GM23338 (cell line): Measurements from ENCODE around the gene EIF4G3. TPM values are rescaled to one million over a fixed set of nuclear protein-coding genes. Genes with fewer than 3 reads are reported as not detected.

Experiments
- ATAC-seq: fragments of 200-7000 bp; cut with Tn5 transposase; 3 replicates; pipeline ENCODE4 v1.9.1; 2020
- DNase-seq: peaks from one replicate; pipeline ENCODE4 v3.0.0-alpha.2; 2015; ENCODE audit warnings: low spot score
- H2AFZ ChIP-seq: fragments of 200-600 bp; sonication (generic); 2 replicates; pipeline ENCODE4 v1.8.0; 2016; ENCODE audit warnings: antibody characterized with exemption, mild to moderate bottlenecking, moderate library complexity
- H3F3A ChIP-seq: fragments of 200-600 bp; sonication (generic); replicated peaks from 2 replicates; pipeline ENCODE4 v1.8.0; 2017; ENCODE audit warnings: antibody characterized with exemption, mixed run types, low read depth
- H3K27ac ChIP-seq: fragments of 200-600 bp; sonication (generic); 2 replicates; pipeline ENCODE4 v1.6.1; 2016; ENCODE audit warnings: low read depth
- H3K27me3 ChIP-seq: fragments of 200-600 bp; sonication (generic); 2 replicates; pipeline ENCODE4 v1.8.0; 2016; ENCODE audit warnings: mild to moderate bottlenecking, mixed run types, moderate library complexity; ENCODE audit not compliant: insufficient read depth
- H3K36me3 ChIP-seq: fragments of 200-600 bp; sonication (generic); 2 replicates; pipeline ENCODE4 v1.8.0; 2016; ENCODE audit warnings: mild to moderate bottlenecking; ENCODE audit not compliant: insufficient read depth
- H3K4me1 ChIP-seq: fragments of 200-600 bp; sonication (generic); 2 replicates; pipeline ENCODE4 v1.8.0; 2016; ENCODE audit warnings: mild to moderate bottlenecking, moderate library complexity; ENCODE audit not compliant: insufficient read depth
- H3K4me2 ChIP-seq: fragments of 200-600 bp; sonication (generic); 2 replicates; pipeline ENCODE4 v1.7.1; 2017; ENCODE audit warnings: mixed run types
- H3K4me3 ChIP-seq: fragments of 200-600 bp; sonication (generic); 2 replicates; pipeline ENCODE4 v1.6.1; 2016; ENCODE audit warnings: mixed run types
- H3K79me2 ChIP-seq: fragments of 200-600 bp; sonication (generic); replicated peaks from 2 replicates; pipeline ENCODE4 v1.8.0; 2017; ENCODE audit warnings: mild to moderate bottlenecking; ENCODE audit not compliant: insufficient read depth
- H3K9me2 ChIP-seq: fragments of 200-600 bp; sonication (generic); 2 replicates; pipeline ENCODE4 v1.8.0; 2017; ENCODE audit not compliant: insufficient read depth
- H4K20me1 ChIP-seq: fragments of 200-600 bp; sonication (generic); replicated peaks from 2 replicates; pipeline ENCODE4 v1.8.0; 2017; ENCODE audit warnings: mild to moderate bottlenecking; ENCODE audit not compliant: insufficient read depth
- H3K27ac Mint-ChIP-seq: 2 replicates; pipeline ENCODE4 v1.8.0; 2020; ENCODE audit warnings: inconsistent platforms, mild to moderate bottlenecking, moderate library complexity, mixed read lengths
- H3K27me3 Mint-ChIP-seq: 3 replicates; pipeline ENCODE4 v1.8.0; 2022; ENCODE audit warnings: low read depth, mild to moderate bottlenecking, moderate library complexity, mixed read lengths, inconsistent platforms; ENCODE audit not compliant: insufficient read depth, poor library complexity
- H3K36me3 Mint-ChIP-seq: 3 replicates; pipeline ENCODE4 v1.8.0; 2021; ENCODE audit warnings: low read depth, mild to moderate bottlenecking, inconsistent platforms, moderate library complexity, mixed read lengths
- H3K4me1 Mint-ChIP-seq: 3 replicates; pipeline ENCODE4 v1.8.0; 2020; ENCODE audit warnings: mild to moderate bottlenecking, inconsistent platforms, mixed read lengths
- H3K4me3 Mint-ChIP-seq: 3 replicates; pipeline ENCODE4 v1.8.0; 2021; ENCODE audit warnings: moderate library complexity, mild to moderate bottlenecking, inconsistent platforms, mixed read lengths
- H3K9me3 Mint-ChIP-seq: 3 replicates; pipeline ENCODE4 v1.8.0; 2020; ENCODE audit warnings: moderate library complexity, mild to moderate bottlenecking, inconsistent platforms, mixed read lengths
- CREB1 ChIP-seq: fragments of 250-450 bp; sonication (Bioruptor Pico); IDR thresholded peaks from 2 replicates; pipeline ENCODE4 v1.5.0; 2020; ENCODE audit warnings: low read depth, mild to moderate bottlenecking, moderate library complexity
- CTCF ChIP-seq, 2 experiments: fragments of 200-600 bp in 1 of 2; sonication (generic) in 1 of 2; conservative IDR thresholded peaks; 2 replicates each; pipeline versions ENCODE4 v1.5.1 to v1.6.1; 2016 to 2017; ENCODE audit warnings: antibody characterized with exemption in 2 of 2, low read depth in 2 of 2, mild to moderate bottlenecking in 2 of 2, moderate library complexity in 1 of 2
- EZH2 ChIP-seq: fragments of 200-600 bp; sonication (generic); IDR thresholded peaks from one replicate; pipeline ENCODE4 v1.8.0; 2017; ENCODE audit warnings: antibody characterized with exemption, mild to moderate bottlenecking, low read depth; ENCODE audit not compliant: unreplicated experiment
- EZH2phosphoT487 ChIP-seq: fragments of 200-600 bp; sonication (generic); IDR thresholded peaks from one replicate; pipeline ENCODE4 v1.8.1; 2018; ENCODE audit warnings: antibody characterized with exemption; ENCODE audit not compliant: unreplicated experiment
- JUNB ChIP-seq: IDR thresholded peaks from one replicate; pipeline ENCODE4 v1.6.1; 2016; ENCODE audit warnings: antibody characterized with exemption; ENCODE audit not compliant: unreplicated experiment
- NANOG ChIP-seq: IDR thresholded peaks from 2 replicates; pipeline ENCODE4 v1.6.1; 2016; ENCODE audit warnings: antibody characterized with exemption, borderline replicate concordance
- REST ChIP-seq: IDR thresholded peaks from one replicate; pipeline ENCODE4 v1.6.1; 2018; ENCODE audit warnings: antibody characterized with exemption; ENCODE audit not compliant: unreplicated experiment
- STAT1 ChIP-seq: IDR thresholded peaks from one replicate; pipeline ENCODE4 v1.6.1; 2016; ENCODE audit warnings: antibody characterized with exemption; ENCODE audit not compliant: unreplicated experiment
- ZNF114 ChIP-seq: fragments of 250-450 bp; sonication (Bioruptor Pico); IDR thresholded peaks from 2 replicates; pipeline ENCODE4 v1.5.0; 2020; ENCODE audit warnings: mild to moderate bottlenecking, moderate library complexity
- ZNF331 ChIP-seq: fragments of 250-450 bp; sonication (Bioruptor Pico); IDR thresholded peaks from 2 replicates; pipeline ENCODE4 v1.5.0; 2020; ENCODE audit warnings: low read depth, mild to moderate bottlenecking, moderate library complexity
- polyA plus RNA-seq: library from polyadenylated mRNA; unstranded; fragments of >200 nt; fragmentation: Nextera tagmentation; extraction: Ambion mirVana; gene quantifications from 2 replicates; pipeline ENCODE4 v1.2.1, GENCODE V29; 2016
- total RNA-seq: library from RNA; depleted of rRNA; stranded (reverse); fragments of >200 nt; shearing (Covaris generic); gene quantifications from 2 replicates; pipeline ENCODE4 v1.2.3, GENCODE V29; 2014
- TF ChIP-seq, protein P1 (sequence below): IDR thresholded peaks from 2 replicates; pipeline ENCODE4 v1.6.1; 2016; ENCODE audit warnings: antibody characterized with exemption

Gene EIF4G3
- total and polyA plus RNA-seq, 2 experiments from 2014 or later: 37.9 to 68.1 TPM

DNA sequence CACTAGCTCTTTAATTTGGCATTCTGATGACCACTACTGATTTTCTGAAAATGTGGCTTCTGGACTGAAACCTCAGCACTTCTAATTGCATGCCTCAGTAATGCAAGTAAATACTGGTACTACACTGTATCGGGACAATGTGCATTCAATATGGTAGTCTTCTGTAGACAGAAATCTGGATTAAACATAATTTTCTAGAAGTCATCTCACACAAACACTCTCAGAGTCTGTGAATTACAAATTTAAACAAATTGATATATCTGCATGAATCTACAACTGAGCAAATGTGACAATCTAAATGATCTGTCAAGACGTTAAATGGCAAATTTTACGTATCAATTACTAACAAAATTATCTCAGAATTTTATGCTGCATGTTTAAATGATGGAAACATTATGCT lies 413.3 kb downstream of the EIF4G3 start:
- no peak overlapping the region for H3K4me2 ChIP-seq
- no peaks in the 10 kb centered on the region for H3K9me2 ChIP-seq
- H4K20me1 ChIP-seq: peaks cover 16% of the 10 kb centered on the region; the same call in 1 of the 2 replicates
- TF ChIP-seq ZNF114 (CRISPR knock-in tag) (no peak), EZH2phosphoT487 (no peak), STAT1 (no peak)
- Mint-ChIP-seq H3K27me3 (peaks cover 8% of the 10 kb centered on the region), H3K9me3 (no peaks in the 10 kb centered on the region), H3K27ac (no peak overlapping the region), H3K36me3 (peaks cover 94% of the 10 kb centered on the region), H3K4me1 (peaks cover 10% of the 10 kb centered on the region; the same call in 2 of the 3 replicates), H3K4me3 (no peak overlapping the region)
- no peak overlapping the region for H3K4me3 ChIP-seq
- H2AFZ ChIP-seq: no peak overlapping the region
- H3K36me3 ChIP-seq: peaks cover 67% of the 10 kb centered on the region
- H3F3A ChIP-seq: no peaks in the 10 kb centered on the region; the same call in 1 of the 2 replicates
- H3K27me3 ChIP-seq: no peaks in the 10 kb centered on the region
- H3K4me1 ChIP-seq: peaks cover 16% of the 10 kb centered on the region; the same call in 1 of the 2 replicates
- H3K27ac ChIP-seq: peak overlapping the region; percentile 34; the same call in 1 of the 2 replicates
- DNase-seq: no peak
- ATAC-seq: no peak
- no peaks in the 10 kb centered on the region for H3K79me2 ChIP-seq

DNA sequence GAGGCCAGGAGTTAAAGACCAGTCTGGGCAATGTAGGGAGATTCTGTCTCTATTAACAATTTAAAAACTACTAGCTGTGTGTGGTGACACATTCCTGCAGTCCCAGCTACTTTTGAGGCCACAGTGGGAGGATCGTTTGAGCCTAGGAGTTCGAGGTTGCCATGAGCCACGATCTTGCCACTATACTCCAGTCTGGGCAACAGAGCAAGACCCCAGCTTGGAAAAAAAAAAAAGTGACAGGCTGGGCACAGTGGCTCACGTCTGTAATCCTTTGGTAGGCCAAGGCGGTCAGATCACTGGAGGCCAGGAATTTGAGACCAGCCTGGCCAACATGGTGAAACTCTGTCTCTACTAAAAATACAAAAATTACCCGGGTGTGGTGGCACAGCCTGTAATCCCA lies 416.4 kb downstream of the EIF4G3 start:
- Histone ChIP-seq H3K4me3 (no peak overlapping the region), H3K27me3 (no peaks in the 10 kb centered on the region), H3K27ac (no peak overlapping the region), H4K20me1 (peaks cover 15% of the 10 kb centered on the region; the same call in 1 of the 2 replicates), H3K4me1 (peaks cover 16% of the 10 kb centered on the region; the same call in 1 of the 2 replicates), H3F3A (no peaks in the 10 kb centered on the region), H3K36me3 (peaks cover 64% of the 10 kb centered on the region), H3K4me2 (no peak overlapping the region), H3K9me2 (no peaks in the 10 kb centered on the region), H3K79me2 (no peaks in the 10 kb centered on the region), H2AFZ (no peak overlapping the region)
- DNase-seq (no peak), ATAC-seq (no peak)
- H3K27ac Mint-ChIP-seq: no peak overlapping the region
- H3K4me3 Mint-ChIP-seq: no peak overlapping the region
- no peaks in the 10 kb centered on the region for H3K9me3 Mint-ChIP-seq
- peaks cover 93% of the 10 kb centered on the region for H3K36me3 Mint-ChIP-seq
- H3K27me3 Mint-ChIP-seq: peaks cover 6% of the 10 kb centered on the region
- H3K4me1 Mint-ChIP-seq: peaks cover 10% of the 10 kb centered on the region; the same call in 2 of the 3 replicates
- no peak for TF ChIP-seq JUNB
- no peak for TF ChIP-seq REST
- TF ChIP-seq ZNF114 (CRISPR knock-in tag): no peak
- TF ChIP-seq CREB1 (CRISPR knock-in tag): no peak
- no peak for TF ChIP-seq EZH2
- no peak for TF ChIP-seq STAT1
- no peak for TF ChIP-seq NANOG
- TF ChIP-seq, protein P1, sequence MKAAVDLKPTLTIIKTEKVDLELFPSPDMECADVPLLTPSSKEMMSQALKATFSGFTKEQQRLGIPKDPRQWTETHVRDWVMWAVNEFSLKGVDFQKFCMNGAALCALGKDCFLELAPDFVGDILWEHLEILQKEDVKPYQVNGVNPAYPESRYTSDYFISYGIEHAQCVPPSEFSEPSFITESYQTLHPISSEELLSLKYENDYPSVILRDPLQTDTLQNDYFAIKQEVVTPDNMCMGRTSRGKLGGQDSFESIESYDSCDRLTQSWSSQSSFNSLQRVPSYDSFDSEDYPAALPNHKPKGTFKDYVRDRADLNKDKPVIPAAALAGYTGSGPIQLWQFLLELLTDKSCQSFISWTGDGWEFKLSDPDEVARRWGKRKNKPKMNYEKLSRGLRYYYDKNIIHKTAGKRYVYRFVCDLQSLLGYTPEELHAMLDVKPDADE: no peak
- no peak for TF ChIP-seq ZNF331 (CRISPR knock-in tag)
- TF ChIP-seq CTCF (conservative IDR thresholded peaks at IDR 0.05; ENCODE audit: low read depth in 2 of 2): no peak
- TF ChIP-seq EZH2phosphoT487: no peak
